SK-N-SH (cell line): ENCODE results near the gene ERC2.

Source experiments
- CTCF ChIP-seq: fragments of 200-600 bp; sonication (generic); IDR thresholded peaks from 2 replicates; pipeline ENCODE4 v1.6.1; 2017; ENCODE audit warnings: antibody characterized with exemption, mild to moderate bottlenecking, moderate library complexity
- EP300 ChIP-seq, 2 experiments: IDR thresholded peaks; 2 replicates each; pipeline versions ENCODE4 v1.4.0 to v1.6.1; 2012; ENCODE audit warnings: borderline replicate concordance in 1 of 2, low read depth in 1 of 2, low read length in 1 of 2
- FOXM1 ChIP-seq: IDR thresholded peaks from 2 replicates; pipeline ENCODE4 v1.4.0; 2012; ENCODE audit warnings: low read depth, mild to moderate bottlenecking
- IRF3 ChIP-seq: fragments of 150-350 bp; IDR thresholded peaks from 2 replicates; pipeline ENCODE4 v1.6.1; 2016; ENCODE audit warnings: mild to moderate bottlenecking, low read depth, low read length
- NFIC ChIP-seq: IDR thresholded peaks from 2 replicates; pipeline ENCODE4 v1.4.0; 2012; ENCODE audit warnings: borderline replicate concordance
- POLR2AphosphoS5 ChIP-seq: IDR thresholded peaks from 2 replicates; pipeline ENCODE4 v1.6.1; 2012; ENCODE audit warnings: low read depth, low read length
- TAF1 ChIP-seq: IDR thresholded peaks from 2 replicates; pipeline ENCODE4 v1.6.1; 2012; ENCODE audit warnings: low read depth, mild to moderate bottlenecking, low read length, moderate library complexity, borderline replicate concordance
- TEAD4 ChIP-seq: IDR thresholded peaks from 2 replicates; pipeline ENCODE4 v1.4.0; 2012; ENCODE audit warnings: mild to moderate bottlenecking, borderline replicate concordance; ENCODE audit not compliant: insufficient read depth
- USF2 ChIP-seq: fragments of 150-350 bp; IDR thresholded peaks from 2 replicates; pipeline ENCODE4 v1.6.1; 2017; ENCODE audit warnings: antibody characterized with exemption, low read length, low read depth, borderline replicate concordance

- TF ChIP-seq NFIC (peak; percentile 72; the same call in 1 of the 2 replicates), TAF1 (no peak), CTCF (peak; percentile 20; the same call in 1 of the 2 replicates), IRF3 (no peak), FOXM1 (no peak), USF2 (no peak), TEAD4 (no peak), POLR2AphosphoS5 (no peak), EP300 (IDR thresholded peaks at IDR 0.05; ENCODE audit: borderline replicate concordance in 1 of 2, low read depth in 1 of 2, low read length in 1 of 2) (no peak)
Measured at GRCh38 chr3:55524565-55525244, 943.6 kb downstream of the ERC2 start.
